NCI-H524 (cell line): ENCODE results near the gene TNFRSF25.
"Not testable (repeated sequence)": the region's sequence is repeated elsewhere in the genome, so short reads cannot be mapped to it uniquely, and the experiment has no call there.

Source experiments
- DNase-seq, 2 experiments: peaks; one replicate each; lab custom pipeline; 2025; lab: John Stamatoyannopoulos, UW

The TNFRSF25 gene

DNA sequence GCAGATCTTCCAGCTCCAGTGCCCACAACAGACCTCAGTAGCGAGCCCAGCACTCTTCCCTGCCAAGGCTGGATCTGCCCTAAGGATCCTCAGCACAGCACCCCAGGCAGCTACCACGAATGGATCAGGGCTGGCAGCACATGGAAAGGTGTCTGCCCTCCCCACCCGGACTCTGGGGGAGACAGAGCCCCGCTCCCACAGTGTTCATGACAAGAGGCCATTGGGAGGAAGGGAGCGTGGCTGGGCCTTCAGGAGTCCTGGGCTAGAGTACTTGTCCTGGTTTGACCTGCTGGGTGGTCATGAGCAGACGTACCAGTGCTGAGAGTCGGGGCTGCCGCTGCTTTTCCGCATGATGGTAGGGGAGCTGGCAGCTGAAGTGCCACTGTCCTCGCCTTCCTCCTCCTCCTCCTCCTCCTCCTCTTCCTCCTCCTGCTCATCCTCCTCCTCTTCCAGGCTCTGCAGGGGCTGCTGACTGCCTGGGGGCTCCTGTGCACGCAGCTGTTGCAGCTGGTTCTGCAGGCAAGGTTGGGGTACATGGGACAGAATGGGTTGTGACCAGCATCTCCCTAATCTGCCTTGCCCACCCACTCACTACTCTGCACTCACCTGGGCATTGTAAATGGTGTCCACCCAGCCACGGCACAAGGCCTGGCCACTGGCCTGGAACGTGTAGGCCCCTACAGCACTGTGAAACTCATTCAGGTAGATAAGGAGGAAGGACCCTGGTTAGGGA lies 2.9 kb upstream of the TNFRSF25 start:
- DNase-seq = no peak

DNA sequence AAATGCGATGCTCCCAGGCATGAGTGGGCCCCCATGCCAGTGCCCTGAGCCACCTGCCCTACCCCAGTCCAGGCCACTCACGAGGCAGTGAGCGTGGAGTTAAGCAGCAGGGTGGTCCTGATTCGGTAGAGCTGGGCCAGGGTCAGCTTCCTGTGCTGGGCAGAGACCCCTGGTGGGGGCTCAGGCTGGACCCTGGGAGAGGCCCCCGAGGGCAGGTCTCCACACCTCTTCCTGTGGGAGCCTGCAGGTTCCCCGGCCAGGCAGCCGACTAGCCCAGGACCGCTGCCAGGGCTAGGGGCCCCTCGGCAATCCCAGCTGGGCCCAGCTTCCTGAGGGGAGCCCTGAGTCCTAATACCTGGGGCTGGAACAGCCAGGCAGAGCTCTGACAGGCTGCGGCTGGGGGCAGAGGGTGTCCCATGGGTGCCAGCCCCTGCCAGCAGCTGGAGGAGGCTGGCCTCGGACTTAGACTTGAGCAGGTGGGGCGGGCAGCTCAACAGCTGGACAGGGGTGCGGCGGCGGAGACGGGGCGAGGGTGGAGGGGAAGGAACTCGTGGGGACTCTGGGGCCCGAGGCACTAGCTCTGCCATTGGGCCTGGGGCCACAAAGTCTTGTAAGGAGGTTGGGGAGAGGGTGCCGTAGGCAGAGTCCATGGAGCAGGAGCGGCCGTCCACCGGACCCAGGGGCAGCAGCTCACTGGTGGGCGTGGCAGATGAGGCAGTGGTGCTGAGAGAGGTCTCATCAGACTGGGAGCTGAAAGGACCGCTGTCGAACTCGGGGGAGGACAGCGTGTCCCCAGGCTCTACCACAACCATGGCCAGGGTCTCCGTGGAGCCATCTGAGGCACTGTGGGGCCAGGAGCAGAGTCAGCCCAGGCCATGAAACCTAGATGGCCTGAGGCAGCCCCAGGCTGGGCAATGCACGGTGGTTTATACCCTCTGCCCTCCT lies 2.0 kb upstream of the TNFRSF25 start:
- no peak for DNase-seq

DNA sequence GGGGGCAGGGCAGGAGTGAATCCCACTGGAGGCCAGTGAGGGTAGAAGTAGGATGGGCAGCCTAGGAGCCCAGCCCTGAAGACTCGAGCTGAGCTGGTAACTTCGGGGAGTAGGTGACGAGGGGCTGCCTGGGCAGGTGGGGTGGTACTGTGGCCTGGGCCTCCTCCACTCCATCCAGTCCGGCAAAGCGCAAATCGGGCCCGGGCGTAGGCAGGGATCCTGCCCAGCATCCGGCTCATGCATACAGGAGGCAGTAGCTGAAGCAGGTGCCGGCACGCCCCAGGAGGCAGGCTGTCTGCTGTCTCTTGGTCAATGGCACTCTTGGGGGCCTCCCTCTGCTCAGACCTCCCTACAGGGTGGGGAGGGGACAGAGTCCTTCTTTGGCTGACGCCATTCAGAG lies 1.3 kb upstream of the TNFRSF25 start:
- DNase-seq = no peak

DNA sequence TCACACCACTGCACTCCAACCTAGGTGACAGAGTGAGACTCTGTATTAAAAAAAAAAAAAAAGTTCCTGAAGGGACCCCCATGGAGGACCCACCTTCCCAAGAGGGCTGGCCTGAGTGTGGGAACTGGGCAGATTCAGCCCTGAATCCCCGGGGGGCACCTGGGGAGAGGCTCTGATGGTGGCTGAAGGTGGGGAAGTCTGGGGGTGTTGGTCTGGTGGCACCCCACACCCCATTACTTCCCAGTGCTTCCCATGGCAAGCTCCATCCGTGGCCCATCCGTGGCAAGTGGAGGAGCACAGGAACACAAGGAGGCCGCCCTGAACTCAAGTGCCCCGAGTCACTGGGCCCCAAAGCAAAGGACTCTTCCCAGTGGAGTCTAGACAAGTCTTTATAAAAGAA lies 778 bp upstream of the TNFRSF25 start:
- DNase-seq = no peak

DNA sequence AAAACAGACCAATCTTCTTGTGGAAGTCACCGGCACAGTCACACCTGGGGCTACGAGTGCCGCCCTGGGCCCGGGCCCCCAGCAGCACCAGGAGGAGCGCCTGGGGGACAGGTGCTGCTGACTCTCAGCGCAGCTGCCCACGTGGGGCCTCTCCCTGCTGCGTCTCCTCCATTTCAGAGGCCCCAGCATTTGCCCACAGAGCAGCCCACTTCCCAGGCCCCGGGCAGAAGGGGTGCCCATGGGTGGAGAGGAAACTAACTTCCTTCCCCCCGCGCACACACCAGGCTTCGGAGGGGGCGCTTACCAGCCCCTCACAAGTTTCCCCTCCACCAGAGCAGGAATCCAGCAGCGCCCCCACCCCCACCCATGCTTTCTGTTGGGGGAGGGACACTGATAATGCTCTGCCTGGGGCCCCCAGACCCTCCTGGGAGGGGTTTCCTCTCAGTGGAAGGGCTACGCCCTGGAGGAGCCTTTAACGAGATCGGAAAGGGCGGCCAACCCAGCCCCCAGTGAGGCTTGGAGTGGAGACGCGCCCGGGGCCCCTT lies 440 bp downstream of the TNFRSF25 start:
- DNase-seq = no peak

DNA sequence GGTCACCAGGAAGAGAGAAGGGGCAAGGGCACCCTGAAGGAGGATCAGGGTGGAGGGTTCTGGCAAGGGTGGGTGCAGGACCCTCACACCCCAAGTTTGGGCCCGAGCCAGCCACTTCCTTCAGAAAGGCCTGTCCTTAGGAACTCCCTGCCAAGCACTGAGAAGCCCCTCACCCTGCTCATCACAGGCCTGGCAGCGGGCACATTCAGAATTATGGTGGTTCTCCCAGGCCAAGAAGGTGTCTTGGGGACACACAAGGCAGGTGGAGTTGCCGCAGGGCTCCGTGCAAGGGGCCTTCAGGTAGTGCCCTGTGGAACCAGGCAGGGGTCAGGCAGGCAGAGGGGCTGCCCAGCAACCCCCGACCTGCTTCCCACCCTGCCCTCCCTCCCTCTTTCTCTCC lies 1.1 kb downstream of the TNFRSF25 start:
- DNase-seq = no peak

DNA sequence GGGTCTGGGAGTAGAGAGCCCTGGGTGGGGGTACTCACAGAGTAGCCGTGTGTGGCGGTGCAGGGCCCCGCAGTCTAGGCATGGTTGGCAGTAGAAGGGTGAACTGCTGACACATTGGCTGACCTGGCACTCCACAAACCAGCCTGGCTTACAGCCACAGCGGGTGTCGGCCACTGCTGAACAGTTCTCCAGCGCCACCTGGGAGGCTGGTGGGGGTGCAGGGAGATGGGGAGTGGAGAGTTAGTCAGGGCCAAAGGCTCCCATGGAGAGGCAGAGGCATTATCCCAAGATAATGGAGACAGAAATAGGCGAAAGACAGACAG lies 1.5 kb downstream of the TNFRSF25 start:
- no peak for DNase-seq

DNA sequence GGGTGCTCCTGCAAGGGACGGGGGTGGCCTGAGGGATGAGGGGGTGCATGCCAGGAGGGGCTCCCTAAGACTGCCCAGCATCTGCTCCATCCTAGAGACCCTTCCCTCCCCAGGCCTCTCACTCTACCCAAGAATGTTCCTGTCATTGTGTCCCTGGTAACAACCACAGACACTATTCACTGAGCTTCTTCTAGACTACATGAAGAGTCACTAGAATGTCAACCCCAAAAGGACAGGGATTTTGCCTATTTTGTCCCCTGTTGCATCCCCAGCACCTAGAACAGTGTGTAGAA lies 2.9 kb downstream of the TNFRSF25 start:
- DNase-seq = no peak

DNA sequence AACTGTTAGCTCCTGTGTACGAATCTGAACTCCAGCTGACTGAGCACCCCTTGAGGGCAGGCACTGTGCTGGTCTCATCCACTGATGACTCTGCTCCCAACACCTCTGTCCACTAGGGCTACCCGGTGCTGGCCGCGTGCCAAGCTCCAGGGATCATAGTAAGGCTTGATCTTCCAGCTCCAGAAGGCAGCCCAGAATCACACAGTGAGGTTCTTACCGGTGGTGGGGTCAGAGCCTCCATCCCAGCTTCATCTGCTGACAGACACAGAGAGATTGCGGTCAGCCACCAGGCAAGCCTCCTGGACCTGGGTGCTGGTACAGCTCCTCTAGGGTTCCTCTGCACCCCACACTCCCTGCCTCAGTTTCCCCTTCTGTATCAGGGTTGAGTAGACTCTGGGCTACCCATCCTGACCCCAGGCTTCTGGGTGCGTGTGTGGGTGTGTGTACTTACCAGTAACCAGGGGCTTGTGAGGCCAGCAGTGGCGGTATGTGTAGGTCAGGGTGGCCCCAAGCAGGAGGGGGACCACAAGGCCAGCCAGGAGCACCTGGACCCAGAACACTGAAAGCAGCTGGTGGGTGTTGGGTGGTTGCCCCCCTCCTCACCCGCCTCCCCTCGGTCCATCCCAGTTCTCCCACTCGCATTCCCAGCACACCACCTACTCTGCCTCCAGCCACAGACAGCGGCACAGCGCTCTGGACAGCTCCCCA lies 3.4 kb downstream of the TNFRSF25 start:
- no peak for DNase-seq

DNA sequence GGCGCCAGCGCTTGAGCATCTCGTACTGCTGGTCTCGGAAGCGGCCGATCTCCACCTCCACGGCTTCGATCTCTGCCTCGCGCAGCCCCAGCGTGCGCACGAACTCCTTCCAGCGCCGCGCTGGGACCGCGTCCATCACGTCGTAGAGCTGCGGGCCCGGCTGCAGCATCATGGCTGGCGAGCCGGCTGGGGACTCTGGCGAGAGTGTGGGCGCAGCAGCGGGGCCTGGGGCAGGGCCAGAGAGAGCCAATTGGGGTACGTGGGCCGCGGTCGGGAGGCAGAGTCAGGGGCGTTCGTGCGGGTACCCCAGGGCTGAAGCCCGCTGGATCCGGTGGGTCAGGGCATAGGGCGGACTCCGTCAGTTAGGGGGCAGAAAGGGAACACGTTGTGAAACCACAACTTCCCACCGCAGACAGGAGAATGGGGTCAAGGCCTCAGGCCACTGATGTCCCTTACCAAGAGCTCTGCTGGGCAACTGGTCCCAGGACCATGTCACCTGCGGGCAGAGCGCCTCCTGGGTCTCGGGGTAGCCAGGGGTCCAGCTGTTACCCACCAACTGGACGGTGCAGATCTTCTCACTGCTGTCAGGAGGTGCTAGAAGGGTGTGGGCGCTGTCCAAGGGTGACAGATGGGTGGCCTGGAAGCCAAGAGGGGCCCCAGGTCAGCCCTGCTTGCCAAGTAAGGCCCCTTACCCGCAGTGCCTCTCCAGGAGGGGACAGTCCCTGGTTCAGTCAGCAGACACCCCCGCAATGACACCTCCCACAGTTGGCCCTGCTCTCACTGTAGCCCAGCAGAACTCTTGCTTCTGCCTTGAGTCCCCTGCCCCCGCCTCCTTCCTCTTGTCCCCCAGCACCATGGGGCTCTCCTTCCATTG lies 4.2 kb downstream of the TNFRSF25 start:
- no peak for DNase-seq

DNA sequence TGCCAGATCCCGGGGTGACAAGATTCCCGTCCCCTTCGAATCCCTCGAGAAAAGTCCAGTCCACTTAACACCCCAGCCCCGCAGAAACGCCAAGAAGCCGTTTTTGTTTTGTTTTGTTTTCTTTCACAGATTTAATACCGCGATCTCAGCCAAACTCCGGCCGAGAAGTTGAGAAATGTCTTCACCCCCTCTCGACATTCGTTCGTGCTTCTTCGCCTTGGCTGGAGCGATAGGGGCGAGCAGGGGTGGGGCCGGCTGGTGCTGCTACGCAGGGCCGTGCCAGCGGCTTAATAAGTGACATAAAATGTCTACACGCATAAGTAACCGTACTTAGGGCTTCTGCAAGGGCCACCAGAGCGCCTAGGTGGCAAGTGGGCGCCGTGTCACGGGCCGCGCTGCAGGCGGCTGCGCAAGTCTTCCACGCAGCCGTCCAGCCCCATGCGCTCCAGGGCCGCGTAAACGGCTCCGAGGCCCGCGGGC lies 4.9 kb downstream of the TNFRSF25 start:
- DNase-seq = no peak

DNA sequence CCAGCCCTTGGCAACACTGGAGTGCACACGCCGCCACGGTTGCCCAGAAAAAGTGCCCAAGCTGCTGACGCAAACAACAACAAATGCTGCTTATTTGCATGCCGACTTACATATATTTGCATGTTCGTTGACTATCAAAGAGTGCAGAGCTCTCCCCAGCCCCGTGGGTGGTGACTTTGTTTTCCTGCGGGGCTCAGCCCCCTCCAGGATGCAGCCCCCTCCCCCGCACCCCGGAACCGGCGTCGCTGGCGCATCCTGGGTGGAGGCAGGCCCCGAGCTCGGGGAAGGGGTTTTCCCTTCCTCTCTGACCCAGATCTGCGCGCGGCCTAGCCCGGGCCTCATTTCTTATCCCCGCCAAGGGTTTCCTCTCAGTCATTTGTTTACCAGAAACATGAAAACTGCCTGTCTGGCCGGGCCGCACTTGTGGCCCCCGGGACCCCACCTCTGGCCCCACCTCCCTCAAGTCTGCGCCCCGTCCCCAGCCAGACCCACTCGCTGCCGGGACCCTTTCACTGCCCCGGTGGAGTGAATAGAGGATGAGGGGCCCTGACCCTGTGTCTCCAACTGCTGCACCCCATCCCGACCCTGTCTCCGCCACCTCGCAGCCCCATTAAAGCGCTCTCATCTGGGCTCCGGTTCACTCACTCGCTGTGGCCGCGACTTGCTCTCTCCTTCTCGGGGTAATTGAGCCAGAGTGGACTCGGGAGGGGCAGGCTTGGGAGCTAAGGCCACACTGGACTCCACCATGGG lies 5.5 kb downstream of the TNFRSF25 start:
- no peak for DNase-seq

DNA sequence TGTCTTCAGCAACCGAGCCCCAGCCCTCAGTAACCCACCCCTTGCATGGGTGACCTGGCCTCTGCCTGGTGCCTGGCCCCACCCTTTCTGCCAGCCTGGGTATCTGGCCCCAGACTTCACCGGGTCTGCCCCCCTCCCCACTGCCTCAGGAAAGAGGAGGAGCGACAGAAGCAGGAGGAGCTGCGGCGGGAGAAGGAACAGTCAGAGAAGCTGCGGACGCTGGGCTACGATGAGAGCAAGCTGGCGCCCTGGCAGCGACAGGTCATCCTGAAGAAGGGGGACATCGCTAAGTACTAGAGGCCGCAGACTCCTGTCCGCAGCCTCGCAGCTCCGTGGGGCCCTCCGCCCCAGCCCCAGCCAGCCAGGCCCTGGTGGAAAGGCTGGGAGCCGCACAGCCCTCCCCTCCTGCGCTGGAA lies 6.1 kb downstream of the TNFRSF25 start:
- no peak for DNase-seq

DNA sequence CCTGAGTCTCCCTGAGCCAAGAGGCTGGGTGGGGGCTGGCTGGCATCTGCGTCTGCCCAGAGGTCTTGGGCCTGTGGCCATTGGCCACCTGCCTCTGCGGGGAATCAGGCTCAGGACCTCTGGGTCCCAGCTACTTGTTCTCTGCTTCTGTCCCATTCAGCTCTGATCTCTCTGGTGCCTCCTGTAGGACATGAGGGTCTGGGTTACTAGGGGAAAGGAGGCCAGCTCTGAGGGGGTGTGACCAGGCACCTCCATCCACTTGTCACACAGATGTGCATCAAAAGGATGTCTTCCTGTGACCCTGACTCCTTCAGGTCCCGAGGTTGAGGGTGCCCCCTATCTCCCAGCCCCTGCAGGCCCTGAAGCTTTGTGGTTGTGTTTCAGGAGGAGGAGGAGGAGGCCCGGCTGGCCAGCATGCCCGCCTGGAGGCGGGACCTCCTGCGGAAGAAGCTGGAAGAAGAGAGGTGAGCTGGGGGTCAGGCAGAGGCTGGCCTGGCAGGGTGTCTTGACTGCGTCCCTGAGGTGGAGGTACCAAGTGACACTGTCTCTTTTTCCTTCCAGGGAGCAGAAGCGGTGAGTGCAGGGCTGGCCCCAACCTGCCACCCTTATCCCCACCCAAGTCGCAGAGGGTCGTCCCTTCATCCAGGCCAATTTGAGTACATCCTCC lies 9.0 kb downstream of the TNFRSF25 start:
- DNase-seq = no peak

DNA sequence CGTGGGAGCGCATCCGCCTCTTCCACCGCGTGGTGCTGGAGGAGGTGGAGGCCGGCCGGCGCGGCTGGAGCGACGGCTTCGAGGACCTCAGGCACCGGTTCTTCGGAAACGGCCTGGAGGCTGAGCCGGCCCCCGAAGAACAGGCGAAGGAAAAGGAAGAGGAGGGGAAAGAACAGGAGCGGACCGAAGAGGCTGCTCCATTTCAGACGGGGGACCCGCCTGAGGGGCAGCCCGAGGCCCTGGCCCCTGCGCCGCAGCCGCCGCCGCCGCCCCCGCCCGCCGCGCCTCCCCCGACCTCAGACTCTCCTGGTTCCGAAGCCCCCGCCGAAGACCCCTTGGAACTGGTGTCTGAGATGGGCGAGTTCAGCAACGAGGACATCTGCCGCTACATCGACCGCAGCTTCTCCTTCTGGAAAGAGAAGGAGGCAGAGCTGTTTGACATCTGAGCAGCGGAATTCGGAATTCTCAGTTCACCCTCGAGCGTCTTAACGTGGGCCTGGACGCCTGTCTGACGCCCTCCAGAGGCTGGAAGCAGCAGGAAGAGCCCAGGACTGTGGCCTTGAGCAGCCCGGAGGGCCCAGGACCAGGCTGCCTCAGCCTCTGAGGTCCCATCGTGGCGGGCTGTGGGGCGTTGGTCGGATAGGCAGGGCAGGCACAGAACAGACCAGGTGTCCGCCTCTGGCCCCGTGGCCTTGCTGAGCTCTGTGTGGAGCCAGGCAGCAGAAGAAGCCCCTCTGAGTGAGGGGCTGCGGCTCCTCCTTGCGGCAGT lies 10.0 kb downstream of the TNFRSF25 start:
- not testable (repeated sequence) for DNase-seq

DNA sequence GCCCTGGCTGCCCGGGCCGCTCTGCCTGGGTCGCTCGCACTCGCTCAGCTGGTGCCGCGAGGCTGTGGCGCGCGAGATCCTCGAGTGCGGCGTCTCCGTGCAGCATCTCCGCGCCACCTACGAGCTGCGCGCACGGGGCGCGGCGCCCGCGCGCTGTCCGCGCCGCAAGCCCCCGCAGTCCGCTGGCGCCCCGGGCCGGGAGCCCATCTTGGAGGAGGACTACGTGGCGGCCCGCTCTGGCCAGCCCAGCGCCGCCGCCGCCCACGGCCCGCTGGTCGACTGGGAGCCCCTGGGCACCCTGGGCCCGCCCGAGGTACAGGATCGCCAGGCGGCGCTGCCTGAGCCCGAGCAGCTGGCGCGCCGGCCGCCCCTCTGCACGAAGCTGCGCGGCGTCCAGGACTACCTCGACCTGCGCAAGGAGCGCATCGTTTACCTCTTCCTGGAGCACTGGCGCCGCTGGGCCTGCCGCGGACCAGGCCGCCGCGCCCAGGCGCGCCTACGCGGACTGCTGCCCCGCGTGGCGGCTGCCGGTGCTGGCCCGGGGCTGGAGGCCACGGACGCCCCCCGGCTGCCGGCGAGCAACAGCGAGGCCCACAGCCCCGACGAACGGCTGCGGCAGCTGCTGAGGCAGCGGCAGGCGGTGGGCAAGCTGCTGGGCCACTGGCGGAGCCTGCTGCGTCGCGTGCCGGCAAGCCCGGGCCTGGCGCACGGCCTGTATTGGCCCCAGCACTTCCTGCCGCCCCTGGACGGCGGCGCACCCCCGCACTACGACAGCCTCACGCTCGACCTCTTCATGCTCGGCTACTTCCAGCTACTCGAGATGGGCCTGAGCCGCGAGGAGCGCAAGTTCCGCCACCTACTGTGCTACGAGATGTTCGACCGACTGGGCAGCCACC lies 10.9 kb downstream of the TNFRSF25 start:
- no peak for DNase-seq

DNA sequence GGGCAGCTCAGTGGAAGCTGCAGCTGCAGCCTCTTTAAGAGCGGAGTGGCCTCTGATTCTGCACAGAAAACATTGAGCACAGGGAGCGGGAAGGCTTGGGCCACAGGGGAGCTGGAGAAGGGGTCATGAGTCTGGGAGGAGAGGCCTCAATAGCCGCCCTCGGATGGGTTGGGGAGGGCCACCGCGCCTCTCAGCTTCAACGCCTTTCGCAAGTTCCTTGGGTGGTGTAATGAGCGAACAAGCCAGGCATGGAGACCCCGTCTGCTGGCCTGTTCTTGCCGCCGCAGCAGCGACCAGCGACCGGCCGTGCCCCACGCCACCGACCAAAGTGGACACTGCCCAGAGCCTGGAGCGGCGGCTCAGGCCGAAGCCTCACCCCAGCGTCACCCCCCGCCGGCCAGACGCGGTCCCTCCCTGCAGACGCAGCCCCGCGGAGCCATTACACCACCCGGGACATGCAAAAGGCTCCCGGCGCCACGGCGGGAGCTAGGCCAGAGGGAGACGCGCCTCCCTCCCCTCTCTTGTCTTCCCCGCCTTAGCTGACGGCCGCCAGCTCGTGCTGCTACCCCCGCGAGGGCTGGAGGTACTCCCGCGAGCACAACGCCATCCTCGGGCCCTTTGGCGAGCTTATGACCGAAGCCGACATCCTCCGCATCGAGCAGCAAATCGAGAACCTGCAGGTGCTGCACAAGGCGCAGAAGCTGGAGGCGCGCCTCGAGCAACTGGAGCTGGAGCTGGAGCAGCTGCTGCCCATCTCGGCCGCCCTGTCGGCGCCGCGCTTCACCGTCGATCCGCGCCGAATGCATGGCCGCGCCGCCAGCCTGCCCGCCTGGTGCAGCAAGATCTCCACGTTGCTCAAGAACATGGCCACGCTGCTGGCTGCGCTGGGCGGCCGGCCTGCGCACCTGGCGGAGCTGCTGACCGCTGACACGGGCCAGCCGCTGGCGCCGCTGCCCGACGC lies 11.8 kb downstream of the TNFRSF25 start:
- DNase-seq = not testable (repeated sequence)
